HL-60 (cell line): ENCODE data around the gene PIM2.
"Not testable (repeated sequence)": the region's sequence is repeated elsewhere in the genome, so short reads cannot be mapped to it uniquely, and the experiment has no call there.

ENCODE experiments used
- CTCF ChIP-seq: IDR thresholded peaks from one replicate; pipeline ENCODE4 v1.5.1; 2011; ENCODE audit warnings: low read length, control low read depth, inconsistent platforms; ENCODE audit not compliant: insufficient read depth
- GABPA ChIP-seq: IDR thresholded peaks from 2 replicates; pipeline ENCODE4 v1.6.1; 2012; ENCODE audit warnings: low read depth
- POLR2AphosphoS5 ChIP-seq: IDR thresholded peaks from 2 replicates; pipeline ENCODE4 v1.6.1; 2012; ENCODE audit warnings: low read depth
- REST ChIP-seq: IDR thresholded peaks from 2 replicates; pipeline ENCODE4 v1.6.1; 2012; ENCODE audit warnings: low read depth; ENCODE audit not compliant: insufficient replicate concordance
- SPI1 ChIP-seq: IDR thresholded peaks from 2 replicates; pipeline ENCODE4 v1.6.1; 2012; ENCODE audit warnings: low read depth, mild to moderate bottlenecking, borderline replicate concordance

GRCh38 chrX:48872017-48872416, 46.8 kb downstream of the PIM2 start:
- TF ChIP-seq CTCF, POLR2AphosphoS5, REST, GABPA, SPI1: not testable (repeated sequence)
